HepG2 (cell line): ENCODE data around the gene KATNA1. TPM values are rescaled to one million over a fixed set of nuclear protein-coding genes. Genes with fewer than 3 reads are reported as not detected.
A peak's percentile ranks its signal among the peaks of the same experiment; 100 is the strongest.

ENCODE experiments used
- GPN1 ChIP-seq: sonication (generic); formaldehyde crosslinking; IDR thresholded peaks from 2 replicates; pipeline ENCODE4 v1.5.1; 2020; ENCODE audit warnings: missing genetic modification reagents, borderline replicate concordance
- IRF2 ChIP-seq: IDR thresholded peaks from 2 replicates; pipeline ENCODE4 v1.6.1; 2018; ENCODE audit warnings: missing genetic modification reagents, missing compliant biosample characterization
- MAF1 ChIP-seq: sonication (generic); formaldehyde crosslinking; IDR thresholded peaks from 2 replicates; pipeline ENCODE4 v1.5.0; 2020; ENCODE audit warnings: missing genetic modification reagents, borderline replicate concordance
- MBNL3 ChIP-seq: fragments of 250-450 bp; sonication (Bioruptor Pico); conservative IDR thresholded peaks from 2 replicates; pipeline ENCODE4 v1.8.0; 2022; ENCODE audit warnings: mild to moderate bottlenecking, inconsistent platforms
- MYC ChIP-seq: sonication (generic); formaldehyde crosslinking; IDR thresholded peaks from 2 replicates; pipeline ENCODE4 v1.9.0; 2021; ENCODE audit warnings: missing genetic modification reagents, borderline replicate concordance
- NR2F1 ChIP-seq, 2 experiments: fragments of 450-650 bp in 1 of 2; formaldehyde crosslinking in 1 of 2; IDR thresholded peaks; 2 replicates each; pipeline versions ENCODE4 v1.5.0 to v1.6.1; 2016 to 2020; ENCODE audit warnings: mild to moderate bottlenecking in 1 of 2, missing compliant biosample characterization in 1 of 2, missing genetic modification reagents in 1 of 2, moderate library complexity in 1 of 2
- PRPF4 ChIP-seq: fragments of 200-400 bp; formaldehyde crosslinking; IDR thresholded peaks from 2 replicates; pipeline ENCODE4 v1.6.1; 2016; ENCODE audit warnings: low read length, low read depth; ENCODE audit not compliant: poor library complexity, severe bottlenecking
- SALL1 ChIP-seq: sonication (generic); formaldehyde crosslinking; IDR thresholded peaks from 2 replicates; pipeline ENCODE4 v1.8.0; 2022; ENCODE audit warnings: mild to moderate bottlenecking, missing genetic modification reagents
- ZNF543 ChIP-seq: sonication (generic); formaldehyde crosslinking; IDR thresholded peaks from 2 replicates; pipeline ENCODE4 v1.4.0; 2020; ENCODE audit warnings: mild to moderate bottlenecking, missing genetic modification reagents
- ZNF891 ChIP-seq: sonication (generic); formaldehyde crosslinking; IDR thresholded peaks from 2 replicates; pipeline ENCODE4 v1.5.0; 2020; ENCODE audit warnings: mild to moderate bottlenecking, missing genetic modification reagents
- polyA plus RNA-seq, 8 experiments: library from polyadenylated mRNA; depleted of rRNA in 3 of 8; stranded (reverse) in 7 of 8; unstranded in 1 of 8; fragments of >200 nt; fragmentation: Illumina TruSeq in 4 of 8; extraction: Trizol in 4 of 8; gene quantifications; 2 replicates each; pipeline versions ENCODE4 v1.2.1 to v1.2.3, GENCODE V29; 2011 to 2016; ENCODE audit warnings: low read depth in 4 of 8, missing spikeins in 1 of 8, mixed read lengths in 1 of 8; ENCODE audit not compliant: insufficient read depth in 1 of 8
- total RNA-seq, 5 experiments: library from RNA; depleted of rRNA; stranded (reverse); fragments of >200 nt; fragmentation: Illumina TruSeq; extraction: Trizol; gene quantifications; 2 replicates each; pipeline ENCODE4 v1.2.3, GENCODE V29; 2016; ENCODE audit warnings: low read depth in 1 of 5
- TF ChIP-seq, protein P1 (sequence below): sonication (generic); formaldehyde crosslinking; IDR thresholded peaks from 2 replicates; pipeline ENCODE4 v1.5.0; 2020; ENCODE audit warnings: mild to moderate bottlenecking, missing genetic modification reagents
- TF ChIP-seq, protein P2 (sequence below): sonication (generic); formaldehyde crosslinking; IDR thresholded peaks from 2 replicates; pipeline ENCODE4 v1.4.0; 2020; ENCODE audit warnings: missing genetic modification reagents
- TF ChIP-seq, protein P3 (sequence below): IDR thresholded peaks from 2 replicates; pipeline ENCODE4 v1.6.1; 2016; ENCODE audit warnings: mild to moderate bottlenecking
- TF ChIP-seq, protein P4 (sequence below): sonication (generic); formaldehyde crosslinking; IDR thresholded peaks from 2 replicates; pipeline ENCODE4 v1.8.0; 2022; ENCODE audit warnings: missing genetic modification reagents, low read depth, mild to moderate bottlenecking, borderline replicate concordance
- TF ChIP-seq, protein P5 (sequence below): sonication (generic); formaldehyde crosslinking; IDR thresholded peaks from 2 replicates; pipeline ENCODE4 v1.5.0; 2020; ENCODE audit warnings: missing genetic modification reagents

KATNA1 gene
- total and polyA plus RNA-seq, 2 of the 13 experiments (the other 11 are each of a cell fraction or from before 2014, with no cell fraction given) = 14.8 to 25.3 TPM

DNA sequence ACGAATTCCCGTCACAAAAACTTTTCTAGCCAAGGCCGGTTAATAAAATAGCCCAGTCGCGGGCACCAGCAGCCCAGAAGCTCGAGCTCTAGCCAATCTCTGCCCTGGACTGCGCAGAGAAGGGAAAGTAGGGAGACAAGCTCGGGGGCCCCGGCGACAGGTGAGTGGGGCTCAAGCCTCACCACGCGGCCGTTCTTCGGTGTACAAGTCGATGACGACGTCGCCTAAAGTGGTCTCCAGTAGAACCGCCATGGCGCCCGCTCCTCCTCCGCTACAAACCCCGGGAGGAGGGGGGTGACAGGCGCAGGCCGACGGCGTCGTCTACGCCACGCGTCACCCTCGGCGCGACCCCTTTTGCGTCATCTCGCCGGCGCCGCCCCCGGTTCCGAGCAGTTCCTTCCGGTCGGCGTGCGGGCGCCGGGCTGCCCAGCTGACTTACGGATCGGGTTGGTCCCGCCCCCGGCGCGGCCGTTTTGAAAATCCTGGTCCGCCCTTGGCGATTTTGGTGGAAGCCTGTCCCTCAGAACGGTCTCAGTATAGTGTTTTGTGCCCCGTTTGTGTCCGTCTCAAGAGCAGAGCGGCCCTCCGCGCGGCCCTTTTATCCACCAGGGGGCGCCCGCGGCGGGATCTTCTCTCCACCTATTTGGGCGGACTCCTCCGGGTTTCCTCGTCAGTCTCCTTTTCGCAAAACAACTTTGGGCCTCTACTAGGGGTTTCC lies 102.6 kb downstream of the KATNA1 start, which contains the start of gene PPIL4 (continued):
- TF ChIP-seq, protein P1, sequence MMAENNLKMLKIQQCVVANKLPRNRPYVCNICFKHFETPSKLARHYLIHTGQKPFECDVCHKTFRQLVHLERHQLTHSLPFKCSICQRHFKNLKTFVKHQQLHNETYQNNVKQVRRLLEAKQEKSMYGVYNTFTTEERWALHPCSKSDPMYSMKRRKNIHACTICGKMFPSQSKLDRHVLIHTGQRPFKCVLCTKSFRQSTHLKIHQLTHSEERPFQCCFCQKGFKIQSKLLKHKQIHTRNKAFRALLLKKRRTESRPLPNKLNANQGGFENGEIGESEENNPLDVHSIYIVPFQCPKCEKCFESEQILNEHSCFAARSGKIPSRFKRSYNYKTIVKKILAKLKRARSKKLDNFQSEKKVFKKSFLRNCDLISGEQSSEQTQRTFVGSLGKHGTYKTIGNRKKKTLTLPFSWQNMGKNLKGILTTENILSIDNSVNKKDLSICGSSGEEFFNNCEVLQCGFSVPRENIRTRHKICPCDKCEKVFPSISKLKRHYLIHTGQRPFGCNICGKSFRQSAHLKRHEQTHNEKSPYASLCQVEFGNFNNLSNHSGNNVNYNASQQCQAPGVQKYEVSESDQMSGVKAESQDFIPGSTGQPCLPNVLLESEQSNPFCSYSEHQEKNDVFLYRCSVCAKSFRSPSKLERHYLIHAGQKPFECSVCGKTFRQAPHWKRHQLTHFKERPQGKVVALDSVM (CRISPR knock-in tag) = no peak; the same call in 1 of the 2 replicates
- TF ChIP-seq, protein P2, sequence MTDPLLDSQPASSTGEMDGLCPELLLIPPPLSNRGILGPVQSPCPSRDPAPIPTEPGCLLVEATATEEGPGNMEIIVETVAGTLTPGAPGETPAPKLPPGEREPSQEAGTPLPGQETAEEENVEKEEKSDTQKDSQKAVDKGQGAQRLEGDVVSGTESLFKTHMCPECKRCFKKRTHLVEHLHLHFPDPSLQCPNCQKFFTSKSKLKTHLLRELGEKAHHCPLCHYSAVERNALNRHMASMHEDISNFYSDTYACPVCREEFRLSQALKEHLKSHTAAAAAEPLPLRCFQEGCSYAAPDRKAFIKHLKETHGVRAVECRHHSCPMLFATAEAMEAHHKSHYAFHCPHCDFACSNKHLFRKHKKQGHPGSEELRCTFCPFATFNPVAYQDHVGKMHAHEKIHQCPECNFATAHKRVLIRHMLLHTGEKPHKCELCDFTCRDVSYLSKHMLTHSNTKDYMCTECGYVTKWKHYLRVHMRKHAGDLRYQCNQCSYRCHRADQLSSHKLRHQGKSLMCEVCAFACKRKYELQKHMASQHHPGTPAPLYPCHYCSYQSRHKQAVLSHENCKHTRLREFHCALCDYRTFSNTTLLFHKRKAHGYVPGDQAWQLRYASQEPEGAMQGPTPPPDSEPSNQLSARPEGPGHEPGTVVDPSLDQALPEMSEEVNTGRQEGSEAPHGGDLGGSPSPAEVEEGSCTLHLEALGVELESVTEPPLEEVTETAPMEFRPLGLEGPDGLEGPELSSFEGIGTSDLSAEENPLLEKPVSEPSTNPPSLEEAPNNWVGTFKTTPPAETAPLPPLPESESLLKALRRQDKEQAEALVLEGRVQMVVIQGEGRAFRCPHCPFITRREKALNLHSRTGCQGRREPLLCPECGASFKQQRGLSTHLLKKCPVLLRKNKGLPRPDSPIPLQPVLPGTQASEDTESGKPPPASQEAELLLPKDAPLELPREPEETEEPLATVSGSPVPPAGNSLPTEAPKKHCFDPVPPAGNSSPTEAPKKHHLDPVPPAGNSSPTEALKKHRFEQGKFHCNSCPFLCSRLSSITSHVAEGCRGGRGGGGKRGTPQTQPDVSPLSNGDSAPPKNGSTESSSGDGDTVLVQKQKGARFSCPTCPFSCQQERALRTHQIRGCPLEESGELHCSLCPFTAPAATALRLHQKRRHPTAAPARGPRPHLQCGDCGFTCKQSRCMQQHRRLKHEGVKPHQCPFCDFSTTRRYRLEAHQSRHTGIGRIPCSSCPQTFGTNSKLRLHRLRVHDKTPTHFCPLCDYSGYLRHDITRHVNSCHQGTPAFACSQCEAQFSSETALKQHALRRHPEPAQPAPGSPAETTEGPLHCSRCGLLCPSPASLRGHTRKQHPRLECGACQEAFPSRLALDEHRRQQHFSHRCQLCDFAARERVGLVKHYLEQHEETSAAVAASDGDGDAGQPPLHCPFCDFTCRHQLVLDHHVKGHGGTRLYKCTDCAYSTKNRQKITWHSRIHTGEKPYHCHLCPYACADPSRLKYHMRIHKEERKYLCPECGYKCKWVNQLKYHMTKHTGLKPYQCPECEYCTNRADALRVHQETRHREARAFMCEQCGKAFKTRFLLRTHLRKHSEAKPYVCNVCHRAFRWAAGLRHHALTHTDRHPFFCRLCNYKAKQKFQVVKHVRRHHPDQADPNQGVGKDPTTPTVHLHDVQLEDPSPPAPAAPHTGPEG (CRISPR knock-in tag) = peak; percentile 78; the same call in 1 of the 2 replicates
- no peak for TF ChIP-seq NR2F1 (CRISPR knock-in tag; IDR thresholded peaks at IDR 0.05)
- no peak for TF ChIP-seq GPN1 (CRISPR knock-in tag)
- TF ChIP-seq, protein P3, sequence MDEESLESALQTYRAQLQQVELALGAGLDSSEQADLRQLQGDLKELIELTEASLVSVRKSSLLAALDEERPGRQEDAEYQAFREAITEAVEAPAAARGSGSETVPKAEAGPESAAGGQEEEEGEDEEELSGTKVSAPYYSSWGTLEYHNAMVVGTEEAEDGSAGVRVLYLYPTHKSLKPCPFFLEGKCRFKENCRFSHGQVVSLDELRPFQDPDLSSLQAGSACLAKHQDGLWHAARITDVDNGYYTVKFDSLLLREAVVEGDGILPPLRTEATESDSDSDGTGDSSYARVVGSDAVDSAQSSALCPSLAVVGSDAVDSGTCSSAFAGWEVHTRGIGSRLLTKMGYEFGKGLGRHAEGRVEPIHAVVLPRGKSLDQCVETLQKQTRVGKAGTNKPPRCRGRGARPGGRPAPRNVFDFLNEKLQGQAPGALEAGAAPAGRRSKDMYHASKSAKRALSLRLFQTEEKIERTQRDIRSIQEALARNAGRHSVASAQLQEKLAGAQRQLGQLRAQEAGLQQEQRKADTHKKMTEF (CRISPR knock-in tag) = peak; percentile 99; the same call in 1 of the 2 replicates
- TF ChIP-seq SALL1 (CRISPR knock-in tag) = peak; percentile 88
- TF ChIP-seq, protein P4, sequence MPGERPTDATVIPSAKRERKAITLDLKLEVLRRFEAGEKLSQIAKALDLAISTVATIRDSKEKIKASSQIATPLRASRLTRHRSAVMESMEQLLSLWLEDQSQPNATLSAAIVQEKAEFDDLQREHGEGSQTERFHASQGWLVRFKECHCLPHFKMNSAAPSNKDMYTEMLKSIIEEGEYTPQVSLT (CRISPR knock-in tag) = no peak
- peak; percentile 25; the same call in 1 of the 2 replicates for TF ChIP-seq ZNF891 (CRISPR knock-in tag)
- TF ChIP-seq MYC (CRISPR knock-in tag) = peak; percentile 96
- TF ChIP-seq, protein P5, sequence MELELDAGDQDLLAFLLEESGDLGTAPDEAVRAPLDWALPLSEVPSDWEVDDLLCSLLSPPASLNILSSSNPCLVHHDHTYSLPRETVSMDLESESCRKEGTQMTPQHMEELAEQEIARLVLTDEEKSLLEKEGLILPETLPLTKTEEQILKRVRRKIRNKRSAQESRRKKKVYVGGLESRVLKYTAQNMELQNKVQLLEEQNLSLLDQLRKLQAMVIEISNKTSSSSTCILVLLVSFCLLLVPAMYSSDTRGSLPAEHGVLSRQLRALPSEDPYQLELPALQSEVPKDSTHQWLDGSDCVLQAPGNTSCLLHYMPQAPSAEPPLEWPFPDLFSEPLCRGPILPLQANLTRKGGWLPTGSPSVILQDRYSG = 0 out of 2 replicates have a peak, but pooled peaks have one; percentile 87
- peak; percentile 83 for TF ChIP-seq ZNF543 (CRISPR knock-in tag)
- TF ChIP-seq MAF1 (CRISPR knock-in tag) = peak; percentile 92; the same call in 1 of the 2 replicates
- TF ChIP-seq PRPF4 = no peak
- TF ChIP-seq IRF2 (CRISPR knock-in tag) = peak; percentile 90; the same call in 1 of the 2 replicates
- no peak for TF ChIP-seq MBNL3 (CRISPR knock-in tag)
